Mesenchymal stem cell (in vitro differentiated cells and primary cell): ENCODE results near the gene ATG2A.

Experiments used
- DNase-seq: peaks from one replicate; pipeline ENCODE4 v3.0.0-alpha.2; 2013
- H2AFZ ChIP-seq: one replicate; pipeline ENCODE4 v1.6.1; 2013; ENCODE audit warnings: low read depth, mild to moderate bottlenecking, control low read depth, inconsistent platforms, low read length, moderate library complexity
- H2AK5ac ChIP-seq: 2 replicates; pipeline ENCODE4 v1.6.1; 2013; ENCODE audit warnings: low read length, moderate library complexity, mild to moderate bottlenecking, inconsistent platforms; ENCODE audit not compliant: severe bottlenecking
- H2BK120ac ChIP-seq: one replicate; pipeline ENCODE4 v1.6.1; 2013; ENCODE audit warnings: low read depth, mild to moderate bottlenecking, inconsistent platforms, low read length, moderate library complexity
- H2BK12ac ChIP-seq, 2 experiments: one replicate each; pipeline ENCODE4 v1.6.1; 2013; ENCODE audit warnings: inconsistent platforms in 2 of 2, low read length in 2 of 2, mild to moderate bottlenecking in 2 of 2, moderate library complexity in 2 of 2, control low read depth in 1 of 2
- H2BK15ac ChIP-seq: one replicate; pipeline ENCODE4 v1.6.1; 2013; ENCODE audit warnings: mild to moderate bottlenecking, low read depth, inconsistent platforms; ENCODE audit not compliant: poor library complexity, severe bottlenecking
- H2BK5ac ChIP-seq: 2 replicates; pipeline ENCODE4 v1.6.1; 2013; ENCODE audit warnings: low read depth, mild to moderate bottlenecking, low read length, control low read depth, inconsistent platforms; ENCODE audit not compliant: poor library complexity, severe bottlenecking
- H3K14ac ChIP-seq, 2 experiments: one replicate each; pipeline ENCODE4 v1.6.1; 2013; ENCODE audit warnings: inconsistent platforms in 2 of 2, low read length in 2 of 2, control low read depth in 1 of 2, mild to moderate bottlenecking in 1 of 2, moderate library complexity in 1 of 2
- H3K18ac ChIP-seq, 2 experiments: one replicate each; pipeline ENCODE4 v1.6.1; 2013; ENCODE audit warnings: inconsistent platforms in 2 of 2, low read length in 2 of 2, control low read depth in 1 of 2, low read depth in 1 of 2, mild to moderate bottlenecking in 1 of 2
- H3K23ac ChIP-seq, 2 experiments: one replicate each; pipeline ENCODE4 v1.6.1; 2013; ENCODE audit warnings: inconsistent platforms in 2 of 2, low read length in 2 of 2, mild to moderate bottlenecking in 2 of 2, moderate library complexity in 2 of 2, control low read depth in 1 of 2
- H3K27ac ChIP-seq: 2 replicates; pipeline ENCODE4 v1.5.1; 2013; ENCODE audit warnings: mild to moderate bottlenecking, moderate library complexity, low read length, control low read depth, inconsistent platforms; ENCODE audit not compliant: poor library complexity, severe bottlenecking
- H3K27me3 ChIP-seq, 2 experiments: 2 replicates each; pipeline versions ENCODE4 v1.6.1 to v1.7.0; 2013; ENCODE audit warnings: low read length in 2 of 2, mild to moderate bottlenecking in 2 of 2, moderate library complexity in 2 of 2, control low read depth in 1 of 2, inconsistent platforms in 1 of 2; ENCODE audit not compliant: control insufficient read depth in 1 of 2, insufficient read depth in 1 of 2
- H3K36me3 ChIP-seq, 2 experiments: 2 replicates each; pipeline versions ENCODE4 v1.6.1 to v1.7.0; 2013; ENCODE audit warnings: low read length in 2 of 2, control low read depth in 1 of 2, inconsistent platforms in 1 of 2, low read depth in 1 of 2, mild to moderate bottlenecking in 1 of 2; ENCODE audit not compliant: insufficient read depth in 2 of 2, control insufficient read depth in 1 of 2
- H3K4ac ChIP-seq, 2 experiments: one replicate each; pipeline ENCODE4 v1.6.1; 2013; ENCODE audit warnings: inconsistent platforms in 2 of 2, low read length in 2 of 2, mild to moderate bottlenecking in 2 of 2, moderate library complexity in 2 of 2, control low read depth in 1 of 2, low read depth in 1 of 2
- H3K4me1 ChIP-seq: 2 replicates; pipeline ENCODE4 v1.6.1; 2013; ENCODE audit warnings: low read depth, low read length, control low read depth; ENCODE audit not compliant: control insufficient read depth, insufficient read depth
- H3K4me2 ChIP-seq: 2 replicates; pipeline ENCODE4 v1.6.1; 2013; ENCODE audit warnings: low read length, mild to moderate bottlenecking, inconsistent platforms; ENCODE audit not compliant: poor library complexity, severe bottlenecking
- H3K4me3 ChIP-seq, 2 experiments: 2 replicates each; pipeline versions ENCODE4 v1.5.1 to v1.7.0; 2013; ENCODE audit warnings: low read length in 2 of 2, mild to moderate bottlenecking in 2 of 2, control low read depth in 1 of 2, low read depth in 1 of 2; ENCODE audit not compliant: insufficient read depth in 1 of 2
- H3K79me1 ChIP-seq: replicated peaks from 2 replicates; pipeline ENCODE4 v1.6.1; 2013; ENCODE audit warnings: mild to moderate bottlenecking, control low read depth, low read length, inconsistent platforms; ENCODE audit not compliant: poor library complexity, severe bottlenecking
- H3K9ac ChIP-seq: 2 replicates; pipeline ENCODE4 v1.7.0; 2013; ENCODE audit warnings: mild to moderate bottlenecking, low read length, moderate library complexity
- H3K9me3 ChIP-seq: 2 replicates; pipeline ENCODE4 v1.7.0; 2013; ENCODE audit warnings: mild to moderate bottlenecking, low read length; ENCODE audit not compliant: control insufficient read depth
- H4K8ac ChIP-seq: one replicate; pipeline ENCODE4 v1.6.1; 2013; ENCODE audit warnings: inconsistent platforms, mild to moderate bottlenecking, low read length, moderate library complexity
- H4K91ac ChIP-seq: one replicate; pipeline ENCODE4 v1.6.1; 2013; ENCODE audit warnings: mild to moderate bottlenecking, low read length, inconsistent platforms
- WGBS: methylation state at CpG from one replicate; pipeline ENCODE4 v1.1.7; 2013; ENCODE audit warnings: mixed read lengths; 5-methylcytosine and 5-hydroxymethylcytosine counted together

ATG2A gene

GRCh38 chr11:64954201-64954600 lies 37.2 kb upstream of the ATG2A start:
- Histone ChIP-seq H4K91ac (no peak overlapping the region), H3K36me3 (no peaks in the 10 kb centered on the region), H3K4ac (no peak overlapping the region), H3K9ac (no peak overlapping the region), H2BK15ac (no peak overlapping the region), H2BK12ac (no peak overlapping the region), H3K79me1 (no peaks in the 10 kb centered on the region), H2BK5ac (no peak overlapping the region), H3K14ac (no peak overlapping the region), H3K27ac (no peak overlapping the region), H3K4me2 (no peak overlapping the region), H2AFZ (no peak overlapping the region), H2BK120ac (no peak overlapping the region), H3K9me3 (no peaks in the 10 kb centered on the region), H2AK5ac (no peak overlapping the region), H3K23ac (no peak overlapping the region), H3K4me3 (no peak overlapping the region), H4K8ac (no peak overlapping the region), H3K4me1 (peaks cover 2% of the 10 kb centered on the region), H3K18ac (no peak overlapping the region), H3K27me3 (peaks cover 26 to 29% of the 10 kb centered on the region in 2 experiments)
- no peak for DNase-seq
- 66% methylated on average over 5 of the region's 5 CpGs for WGBS

- H2AK5ac ChIP-seq: no peak overlapping the region
- H3K9ac ChIP-seq: no peak overlapping the region
- H3K14ac ChIP-seq: no peak overlapping the region
- H3K36me3 ChIP-seq: no peaks in the 10 kb centered on the region
- H3K27me3 ChIP-seq: peaks cover 25 to 26% of the 10 kb centered on the region in 2 experiments
- WGBS: no CpG with 5 or more reads among the region's 4 CpGs
- H3K4me1 ChIP-seq: peaks cover 2% of the 10 kb centered on the region
- no peak overlapping the region for H3K4me2 ChIP-seq
- no peak overlapping the region for H3K27ac ChIP-seq
- H3K9me3 ChIP-seq: no peaks in the 10 kb centered on the region
- H3K23ac ChIP-seq: no peak overlapping the region
- no peak overlapping the region for H2BK15ac ChIP-seq
- no peak overlapping the region for H2BK12ac ChIP-seq
- H3K18ac ChIP-seq: no peak overlapping the region
- H3K4ac ChIP-seq: no peak overlapping the region
- no peak for DNase-seq
- no peak overlapping the region for H4K91ac ChIP-seq
- H2BK120ac ChIP-seq: no peak overlapping the region
- no peaks in the 10 kb centered on the region for H3K79me1 ChIP-seq
- H2AFZ ChIP-seq: no peak overlapping the region
- H2BK5ac ChIP-seq: no peak overlapping the region
- no peak overlapping the region for H4K8ac ChIP-seq
- H3K4me3 ChIP-seq: no peak overlapping the region
Measured at GRCh38 chr11:64951529-64951928, 34.5 kb upstream of the ATG2A start.

- peaks cover 20 to 44% of the 10 kb centered on the region in 2 experiments for H3K27me3 ChIP-seq
- no peak overlapping the region for H4K91ac ChIP-seq
- 59% methylated on average over 5 of the region's 5 CpGs for WGBS
- no peak overlapping the region for H3K18ac ChIP-seq
- H2BK15ac ChIP-seq: no peak overlapping the region
- H3K4me2 ChIP-seq: no peak overlapping the region
- no peak overlapping the region for H3K27ac ChIP-seq
- H2AFZ ChIP-seq: no peak overlapping the region
- H3K9ac ChIP-seq: no peak overlapping the region
- no peak for DNase-seq
- no peak overlapping the region for H3K4me3 ChIP-seq
- no peaks in the 10 kb centered on the region for H3K79me1 ChIP-seq
- H3K36me3 ChIP-seq: no peaks in the 10 kb centered on the region
- no peak overlapping the region for H3K4ac ChIP-seq
- no peak overlapping the region for H4K8ac ChIP-seq
- H2BK120ac ChIP-seq: no peak overlapping the region
- no peaks in the 10 kb centered on the region for H3K9me3 ChIP-seq
- no peak overlapping the region for H2BK12ac ChIP-seq
- no peak overlapping the region for H2AK5ac ChIP-seq
- peaks cover 2% of the 10 kb centered on the region for H3K4me1 ChIP-seq
- H2BK5ac ChIP-seq: no peak overlapping the region
- H3K23ac ChIP-seq: no peak overlapping the region
- peak overlapping the region in 1 of 2 experiments; percentile 62 for H3K14ac ChIP-seq
Measured at GRCh38 chr11:64947208-64947814, 30.3 kb upstream of the ATG2A start.

- no peaks in the 10 kb centered on the region for H3K79me1 ChIP-seq
- no peak overlapping the region for H4K91ac ChIP-seq
- H2BK15ac ChIP-seq: no peak overlapping the region
- H3K4ac ChIP-seq: no peak overlapping the region
- no peak overlapping the region for H4K8ac ChIP-seq
- H3K4me3 ChIP-seq: no peak overlapping the region
- no peak overlapping the region for H2AFZ ChIP-seq
- no peak for DNase-seq
- H2AK5ac ChIP-seq: no peak overlapping the region
- H3K27me3 ChIP-seq: peaks cover under 1 to 27% of the 10 kb centered on the region in 2 experiments
- H2BK12ac ChIP-seq: no peak overlapping the region
- 55% methylated on average over 4 of the region's 4 CpGs for WGBS
- H3K9me3 ChIP-seq: no peaks in the 10 kb centered on the region
- H3K9ac ChIP-seq: no peak overlapping the region
- no peak overlapping the region for H3K14ac ChIP-seq
- peaks cover 10% of the 10 kb centered on the region for H3K4me1 ChIP-seq
- no peak overlapping the region for H3K23ac ChIP-seq
- no peak overlapping the region for H2BK120ac ChIP-seq
- H3K18ac ChIP-seq: no peak overlapping the region
- no peak overlapping the region for H3K27ac ChIP-seq
- peaks cover 33 to 37% of the 10 kb centered on the region in 2 experiments for H3K36me3 ChIP-seq
- no peak overlapping the region for H2BK5ac ChIP-seq
- no peak overlapping the region for H3K4me2 ChIP-seq
Measured at GRCh38 chr11:64936539-64936938, 19.5 kb upstream of the ATG2A start.
